ENCODE measurements around the gene STAP1. TPM values are rescaled to one million over a fixed set of nuclear protein-coding genes. Genes with fewer than 3 reads are reported as not detected.
"Not testable (repeated sequence)": the region's sequence is repeated elsewhere in the genome, so short reads cannot be mapped to it uniquely, and the experiment has no call there.

The STAP1 gene
- total and polyA plus RNA-seq, 12 donors, result 0.15 to 0.97 TPM; not detected in 10

- H3K4me3 ChIP-seq, result no peak overlapping the region
- H3K9me3 ChIP-seq, result no peaks in the 10 kb centered on the region
- peaks cover 0 to 41% (median 12%) of the 10 kb centered on the region in 9 donors for H3K36me3 ChIP-seq
- no peaks in the 10 kb centered on the region for H3K27me3 ChIP-seq
- H3K27ac ChIP-seq, result no peak overlapping the region
- H3K4me1 ChIP-seq, result peaks cover 0 to 18% (median 3%) of the 10 kb centered on the region in 9 donors
- TF ChIP-seq, protein P1, sequence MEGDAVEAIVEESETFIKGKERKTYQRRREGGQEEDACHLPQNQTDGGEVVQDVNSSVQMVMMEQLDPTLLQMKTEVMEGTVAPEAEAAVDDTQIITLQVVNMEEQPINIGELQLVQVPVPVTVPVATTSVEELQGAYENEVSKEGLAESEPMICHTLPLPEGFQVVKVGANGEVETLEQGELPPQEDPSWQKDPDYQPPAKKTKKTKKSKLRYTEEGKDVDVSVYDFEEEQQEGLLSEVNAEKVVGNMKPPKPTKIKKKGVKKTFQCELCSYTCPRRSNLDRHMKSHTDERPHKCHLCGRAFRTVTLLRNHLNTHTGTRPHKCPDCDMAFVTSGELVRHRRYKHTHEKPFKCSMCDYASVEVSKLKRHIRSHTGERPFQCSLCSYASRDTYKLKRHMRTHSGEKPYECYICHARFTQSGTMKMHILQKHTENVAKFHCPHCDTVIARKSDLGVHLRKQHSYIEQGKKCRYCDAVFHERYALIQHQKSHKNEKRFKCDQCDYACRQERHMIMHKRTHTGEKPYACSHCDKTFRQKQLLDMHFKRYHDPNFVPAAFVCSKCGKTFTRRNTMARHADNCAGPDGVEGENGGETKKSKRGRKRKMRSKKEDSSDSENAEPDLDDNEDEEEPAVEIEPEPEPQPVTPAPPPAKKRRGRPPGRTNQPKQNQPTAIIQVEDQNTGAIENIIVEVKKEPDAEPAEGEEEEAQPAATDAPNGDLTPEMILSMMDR (IDR thresholded peaks at IDR 0.05), result no peak
- ATAC-seq, result no peak
- WGBS, 2 donors, result 75 to 82% methylated on average over 2 of the region's 2 CpGs
- intact Hi-C loops (cut with DNase I), result no loop called here
- DNase-seq, result no peak
Observed at GRCh38 chr4:67522230-67522629, 36.3 kb upstream of the STAP1 start.

- DNase-seq (no peak), ATAC-seq (no peak)
- Histone ChIP-seq H3K27me3 (no peaks in the 10 kb centered on the region), H3K4me1 (peaks cover 0 to 18% (median 3%) of the 10 kb centered on the region in 9 donors), H3K27ac (peak overlapping the region in 1 of 10 donors; percentile 9), H3K4me3 (no peak overlapping the region), H3K9me3 (no peaks in the 10 kb centered on the region), H3K36me3 (peaks cover 0 to 38% (median 12%) of the 10 kb centered on the region in 9 donors)
- 83 to 84% methylated on average over 10 of the region's 10 CpGs for WGBS, 2 donors
- TF ChIP-seq, protein P1 (IDR thresholded peaks at IDR 0.05), result no peak
- intact Hi-C loops (cut with DNase I), result no loop called here
Observed at GRCh38 chr4:67522851-67523671, 35.5 kb upstream of the STAP1 start.

GRCh38 chr4:67524140-67524539, 34.4 kb upstream of the STAP1 start:
- ATAC-seq; intact Hi-C loops (cut with DNase I): not testable (repeated sequence)
- H3K36me3 ChIP-seq, result peaks cover 0 to 38% (median 10%) of the 10 kb centered on the region in 9 donors

DNA sequence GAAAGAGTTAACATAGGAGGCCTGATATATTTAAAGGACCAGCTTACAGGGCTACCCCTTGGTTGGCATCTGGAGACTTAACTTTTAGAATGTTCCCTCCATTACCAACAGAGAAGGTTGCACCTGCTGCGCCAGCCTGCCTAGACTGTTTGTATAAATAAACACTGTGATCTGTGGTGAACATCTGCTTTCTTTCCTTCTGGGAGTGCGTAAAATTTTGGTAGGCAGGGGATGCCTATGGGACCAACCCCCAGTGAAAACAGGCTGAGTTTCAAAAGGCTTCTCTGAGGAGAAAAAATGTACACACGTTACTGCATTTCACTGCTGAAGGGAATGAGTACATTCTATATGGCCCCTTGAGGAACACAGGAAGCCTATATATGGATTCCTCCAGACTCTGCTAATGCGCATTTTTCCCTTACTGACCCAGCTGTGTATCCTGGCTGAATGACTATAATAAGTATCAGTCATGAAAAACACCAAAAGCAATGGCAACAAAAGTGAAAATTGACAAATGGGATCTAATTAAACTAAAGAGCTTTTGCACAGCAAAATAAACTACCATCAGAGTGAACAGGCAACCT, 27.1 kb upstream of the STAP1 start:
- intact Hi-C loops (cut with DNase I), result no loop called here
- WGBS, 2 donors, result 89 to 91% methylated on average over 4 of the region's 4 CpGs
- no peaks in the 10 kb centered on the region for H3K27me3 ChIP-seq

More at GRCh38 chr4:67524140-67524539, 34.4 kb upstream of the STAP1 start:
- peaks cover 0 to 18% (median 3%) of the 10 kb centered on the region in 9 donors for H3K4me1 ChIP-seq
- WGBS, 2 donors, result 77 to 86% methylated on average over 3 of the region's 3 CpGs
- H3K27me3 ChIP-seq, H3K27ac ChIP-seq, DNase-seq, H3K4me3 ChIP-seq, H3K9me3 ChIP-seq: not testable (repeated sequence)

DNA sequence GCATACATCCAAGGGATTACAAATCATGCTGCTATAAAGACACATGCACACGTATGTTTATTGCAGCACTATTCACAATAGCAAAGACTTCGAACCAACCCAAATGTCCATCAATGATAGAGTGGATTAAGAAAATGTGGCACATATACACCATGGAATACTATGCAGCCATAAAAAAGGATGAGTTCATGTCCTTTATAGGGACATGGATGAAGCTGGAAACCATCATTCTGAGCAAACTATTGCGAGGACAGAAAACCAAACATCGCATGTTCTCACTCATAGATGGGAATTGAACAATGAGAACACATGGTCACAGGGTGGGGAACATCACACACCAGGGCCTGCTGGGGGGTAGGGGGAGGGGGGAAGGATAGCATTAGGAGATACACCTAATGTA, 26.1 kb upstream of the STAP1 start:
- H3K9me3 ChIP-seq, result peaks cover 0 to 11% (median 0%) of the 10 kb centered on the region in 11 donors
- H3K27me3 ChIP-seq; H3K4me3 ChIP-seq; intact Hi-C loops (cut with DNase I); H3K4me1 ChIP-seq; ATAC-seq; H3K27ac ChIP-seq; DNase-seq: not testable (repeated sequence)
- WGBS, 2 donors, result 97% methylated on average over 4 of the region's 4 CpGs
- peaks cover 0 to 95% (median 31%) of the 10 kb centered on the region in 9 donors for H3K36me3 ChIP-seq

More for the DNA sequence above, 27.1 kb upstream of the STAP1 start:
- DNase-seq (no peak), ATAC-seq (no peak)
- peaks cover 0 to 2% (median 0%) of the 10 kb centered on the region in 9 donors for H3K4me1 ChIP-seq
- H3K4me3 ChIP-seq, result no peak overlapping the region
- TF ChIP-seq, protein P1 (IDR thresholded peaks at IDR 0.05), result no peak
- no peak overlapping the region for H3K27ac ChIP-seq
- H3K36me3 ChIP-seq, result peaks cover 0 to 91% (median 23%) of the 10 kb centered on the region in 9 donors
- peaks cover 0 to 11% (median 0%) of the 10 kb centered on the region in 11 donors for H3K9me3 ChIP-seq

Data from heart right ventricle (tissue), 16 donors.